Fibroblast of mammary gland (primary cell): ENCODE measurements around the gene SLF2.

Experiments used
- DNase-seq: peaks from one replicate; pipeline ENCODE4 v3.0.0-alpha.2; 2010; ENCODE audit warnings: low read depth
- H3K4me3 ChIP-seq: 2 replicates; pipeline ENCODE4 v1.5.1; 2011; ENCODE audit warnings: low read depth, mild to moderate bottlenecking, low read length, moderate library complexity; ENCODE audit not compliant: control insufficient read depth
- CTCF ChIP-seq: conservative IDR thresholded peaks from 2 replicates; pipeline ENCODE4 v1.5.1; 2011; ENCODE audit warnings: low read depth, low read length, inconsistent platforms; ENCODE audit not compliant: control insufficient read depth, insufficient read depth

The SLF2 gene

GRCh38 chr10:100909501-100910263 is 3.1 kb upstream of the SLF2 start:
- no peak overlapping the region for H3K4me3 ChIP-seq
- TF ChIP-seq CTCF, result no peak
- peak; percentile 30 for DNase-seq

GRCh38 chr10:100911472-100911871 is 1.3 kb upstream of the SLF2 start:
- no peak for DNase-seq
- H3K4me3 ChIP-seq, result no peak overlapping the region
- no peak for TF ChIP-seq CTCF

- no peak for TF ChIP-seq CTCF
- H3K4me3 ChIP-seq, result peak overlapping the region; percentile 43
- peak; percentile 43 for DNase-seq
Observed at GRCh38 chr10:100912013-100912604, 654 bp upstream of the SLF2 start.

- H3K4me3 ChIP-seq, result peak overlapping the region; percentile 88
- TF ChIP-seq CTCF, result no peak
- no peak for DNase-seq
Observed at GRCh38 chr10:100913470-100913865, 705 bp downstream of the SLF2 start.

GRCh38 chr10:100917071-100917470 is 4.3 kb downstream of the SLF2 start:
- DNase-seq, result no peak
- no peak for TF ChIP-seq CTCF

GRCh38 chr10:100923580-100923979 is 10.8 kb downstream of the SLF2 start:
- TF ChIP-seq CTCF, result no peak

More at GRCh38 chr10:100917071-100917470, 4.3 kb downstream of the SLF2 start:
- no peak overlapping the region for H3K4me3 ChIP-seq

More at GRCh38 chr10:100923580-100923979, 10.8 kb downstream of the SLF2 start:
- DNase-seq, result no peak
- no peak overlapping the region for H3K4me3 ChIP-seq
